Kidney glomerular epithelial cell (primary cell): ENCODE results near the gene DRC7.
"Not testable (repeated sequence)": the region's sequence is repeated elsewhere in the genome, so short reads cannot be mapped to it uniquely, and the experiment has no call there.

ENCODE experiments used
- DNase-seq: peaks from one replicate; lab custom pipeline; 2025; lab: John Stamatoyannopoulos, UW

DRC7 gene

GRCh38 chr16:57660715-57661463 is 33.7 kb upstream of the DRC7 start:
- no peak for DNase-seq

GRCh38 chr16:57661510-57661909 is 33.1 kb upstream of the DRC7 start:
- DNase-seq = no peak

GRCh38 chr16:57661936-57662906 is 32.4 kb upstream of the DRC7 start:
- no peak for DNase-seq

- DNase-seq = no peak
Measured at GRCh38 chr16:57663436-57663835, 31.2 kb upstream of the DRC7 start.

GRCh38 chr16:57663917-57664661 is 30.5 kb upstream of the DRC7 start:
- DNase-seq = no peak

- DNase-seq = no peak
Measured at GRCh38 chr16:57664662-57665025, 30.0 kb upstream of the DRC7 start.

GRCh38 chr16:57665541-57665940 is 29.1 kb upstream of the DRC7 start:
- no peak for DNase-seq

GRCh38 chr16:57666353-57667047 is 28.1 kb upstream of the DRC7 start:
- no peak for DNase-seq

GRCh38 chr16:57667048-57667525 is 27.5 kb upstream of the DRC7 start:
- DNase-seq = no peak

GRCh38 chr16:57667526-57668262 is 26.9 kb upstream of the DRC7 start:
- DNase-seq = no peak

- DNase-seq = no peak
Measured at GRCh38 chr16:57668263-57668571, 26.4 kb upstream of the DRC7 start, which contains the start of gene ADGRG3. Gene ADGRG3, plus strand, starts transcription at chr16:57668306. Its CDS starts 42 bp downstream, at chr16:57668348.

- DNase-seq = no peak
Measured at GRCh38 chr16:57668630-57669475, 25.8 kb upstream of the DRC7 start.

- no peak for DNase-seq
Measured at GRCh38 chr16:57669476-57670162, 25.0 kb upstream of the DRC7 start.

- DNase-seq = no peak
Measured at GRCh38 chr16:57670196-57670595, 24.4 kb upstream of the DRC7 start.

GRCh38 chr16:57671451-57671850 is 23.2 kb upstream of the DRC7 start:
- not testable (repeated sequence) for DNase-seq

- no peak for DNase-seq
Measured at GRCh38 chr16:57672416-57672815, 22.2 kb upstream of the DRC7 start.

GRCh38 chr16:57672824-57673223 is 21.8 kb upstream of the DRC7 start:
- DNase-seq = no peak

GRCh38 chr16:57675741-57676551 is 18.7 kb upstream of the DRC7 start:
- no peak for DNase-seq
